D721Med (cell line): ENCODE results near the gene NAP1L4.

ENCODE experiments used
- DNase-seq: peaks from one replicate; pipeline ENCODE4 v3.0.0; 2011; ENCODE audit warnings: low spot score; ENCODE audit not compliant: insufficient read length
- FAIRE-seq: peaks from 2 replicates; lab custom pipeline; 2011; peaks lifted over from hg19 to GRCh38; lab: Jason Lieb, UNC
- TF ChIP-seq, protein P1 (sequence below): IDR thresholded peaks from 2 replicates; pipeline ENCODE4 v1.5.1; 2012; ENCODE audit warnings: mild to moderate bottlenecking, control low read depth; ENCODE audit not compliant: insufficient read depth; ENCODE audit errors: missing control alignments

The NAP1L4 gene, protein sequence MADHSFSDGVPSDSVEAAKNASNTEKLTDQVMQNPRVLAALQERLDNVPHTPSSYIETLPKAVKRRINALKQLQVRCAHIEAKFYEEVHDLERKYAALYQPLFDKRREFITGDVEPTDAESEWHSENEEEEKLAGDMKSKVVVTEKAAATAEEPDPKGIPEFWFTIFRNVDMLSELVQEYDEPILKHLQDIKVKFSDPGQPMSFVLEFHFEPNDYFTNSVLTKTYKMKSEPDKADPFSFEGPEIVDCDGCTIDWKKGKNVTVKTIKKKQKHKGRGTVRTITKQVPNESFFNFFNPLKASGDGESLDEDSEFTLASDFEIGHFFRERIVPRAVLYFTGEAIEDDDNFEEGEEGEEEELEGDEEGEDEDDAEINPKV

DNA sequence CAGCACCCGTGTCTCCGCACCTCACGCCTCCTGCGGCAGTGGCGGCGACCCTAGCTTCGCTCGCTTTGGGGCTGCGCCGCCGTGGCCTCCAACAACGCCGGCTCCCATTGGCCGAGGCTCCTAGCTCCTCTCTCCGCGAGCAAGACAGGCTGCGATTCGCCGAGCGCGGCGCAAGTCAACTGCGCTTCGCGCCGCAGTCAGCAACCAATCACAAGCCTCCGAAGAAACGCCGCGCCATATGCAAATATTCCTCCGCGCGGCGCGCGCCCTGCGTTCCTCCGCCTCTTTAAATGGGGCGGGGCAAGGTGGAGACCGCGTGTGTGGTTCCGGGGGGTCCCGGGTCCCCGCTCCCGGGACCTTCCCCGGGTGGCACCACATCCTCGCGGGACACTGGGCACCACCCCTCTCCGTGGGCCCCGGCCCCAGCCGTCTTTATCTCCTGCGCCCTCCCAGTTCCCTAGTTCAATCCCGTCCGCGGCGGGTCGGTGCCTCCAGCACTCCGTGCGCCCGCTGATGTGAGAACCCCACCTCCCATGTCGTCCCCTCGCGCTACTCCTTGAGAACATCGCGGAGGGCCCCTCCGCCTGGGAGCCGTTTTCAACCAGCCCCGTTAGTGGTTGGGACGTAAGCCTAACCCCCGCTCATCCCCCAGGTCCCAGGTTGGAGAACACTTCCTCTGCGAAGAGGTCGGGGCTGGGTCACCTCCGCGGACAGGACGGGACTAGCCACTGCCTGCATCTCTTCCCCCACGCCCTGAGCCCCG is at the start of gene NAP1L4:
Gene NAP1L4 (minus strand): TSS at position 96 of the 763 bp plus-strand sequence. CDS start 13,109 bp downstream, outside the sequence.
- FAIRE-seq (no peak), DNase-seq (peak; percentile 88)
- TF ChIP-seq, protein P1, sequence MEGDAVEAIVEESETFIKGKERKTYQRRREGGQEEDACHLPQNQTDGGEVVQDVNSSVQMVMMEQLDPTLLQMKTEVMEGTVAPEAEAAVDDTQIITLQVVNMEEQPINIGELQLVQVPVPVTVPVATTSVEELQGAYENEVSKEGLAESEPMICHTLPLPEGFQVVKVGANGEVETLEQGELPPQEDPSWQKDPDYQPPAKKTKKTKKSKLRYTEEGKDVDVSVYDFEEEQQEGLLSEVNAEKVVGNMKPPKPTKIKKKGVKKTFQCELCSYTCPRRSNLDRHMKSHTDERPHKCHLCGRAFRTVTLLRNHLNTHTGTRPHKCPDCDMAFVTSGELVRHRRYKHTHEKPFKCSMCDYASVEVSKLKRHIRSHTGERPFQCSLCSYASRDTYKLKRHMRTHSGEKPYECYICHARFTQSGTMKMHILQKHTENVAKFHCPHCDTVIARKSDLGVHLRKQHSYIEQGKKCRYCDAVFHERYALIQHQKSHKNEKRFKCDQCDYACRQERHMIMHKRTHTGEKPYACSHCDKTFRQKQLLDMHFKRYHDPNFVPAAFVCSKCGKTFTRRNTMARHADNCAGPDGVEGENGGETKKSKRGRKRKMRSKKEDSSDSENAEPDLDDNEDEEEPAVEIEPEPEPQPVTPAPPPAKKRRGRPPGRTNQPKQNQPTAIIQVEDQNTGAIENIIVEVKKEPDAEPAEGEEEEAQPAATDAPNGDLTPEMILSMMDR: no peak

DNA sequence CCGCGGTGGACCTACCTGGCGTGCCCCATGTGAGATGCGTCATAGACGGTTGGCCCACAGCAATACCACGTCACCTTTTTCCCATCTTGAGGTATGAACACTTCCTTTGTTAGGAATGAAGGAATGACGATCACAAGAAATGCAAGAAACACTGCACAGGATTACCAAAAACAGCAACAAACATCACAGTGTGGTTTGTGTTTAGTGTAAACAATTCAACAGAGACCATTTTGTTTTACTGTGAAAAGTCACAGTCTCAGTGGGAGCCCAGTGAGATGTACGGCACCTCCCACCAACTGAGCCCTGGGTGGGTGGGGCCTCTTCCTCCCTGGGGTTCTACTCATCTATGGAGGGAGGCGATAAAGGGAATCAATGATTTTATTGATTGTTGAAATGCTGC is 48.8 kb upstream of the NAP1L4 start:
- FAIRE-seq (no peak), DNase-seq (no peak)

DNA sequence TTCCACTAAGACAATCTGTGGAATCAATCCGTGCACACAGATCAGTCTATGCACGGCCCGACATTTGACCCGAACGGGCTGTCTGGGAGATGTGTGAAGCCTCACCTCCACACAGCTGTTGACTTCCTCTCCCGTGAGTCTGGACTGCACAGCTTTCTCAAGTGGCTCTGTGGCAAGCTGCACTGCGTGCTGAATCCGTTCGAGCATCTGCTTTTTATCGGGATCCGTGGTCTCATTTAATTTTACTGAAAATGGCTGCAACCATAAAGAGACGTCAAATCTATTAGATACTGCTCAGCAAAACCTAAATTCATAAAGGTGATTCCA is 45.8 kb upstream of the NAP1L4 start:
- TF ChIP-seq, protein P1: no peak
- no peak for FAIRE-seq

More for the DNA sequence above, 48.8 kb upstream of the NAP1L4 start:
- TF ChIP-seq, protein P1: no peak

DNA sequence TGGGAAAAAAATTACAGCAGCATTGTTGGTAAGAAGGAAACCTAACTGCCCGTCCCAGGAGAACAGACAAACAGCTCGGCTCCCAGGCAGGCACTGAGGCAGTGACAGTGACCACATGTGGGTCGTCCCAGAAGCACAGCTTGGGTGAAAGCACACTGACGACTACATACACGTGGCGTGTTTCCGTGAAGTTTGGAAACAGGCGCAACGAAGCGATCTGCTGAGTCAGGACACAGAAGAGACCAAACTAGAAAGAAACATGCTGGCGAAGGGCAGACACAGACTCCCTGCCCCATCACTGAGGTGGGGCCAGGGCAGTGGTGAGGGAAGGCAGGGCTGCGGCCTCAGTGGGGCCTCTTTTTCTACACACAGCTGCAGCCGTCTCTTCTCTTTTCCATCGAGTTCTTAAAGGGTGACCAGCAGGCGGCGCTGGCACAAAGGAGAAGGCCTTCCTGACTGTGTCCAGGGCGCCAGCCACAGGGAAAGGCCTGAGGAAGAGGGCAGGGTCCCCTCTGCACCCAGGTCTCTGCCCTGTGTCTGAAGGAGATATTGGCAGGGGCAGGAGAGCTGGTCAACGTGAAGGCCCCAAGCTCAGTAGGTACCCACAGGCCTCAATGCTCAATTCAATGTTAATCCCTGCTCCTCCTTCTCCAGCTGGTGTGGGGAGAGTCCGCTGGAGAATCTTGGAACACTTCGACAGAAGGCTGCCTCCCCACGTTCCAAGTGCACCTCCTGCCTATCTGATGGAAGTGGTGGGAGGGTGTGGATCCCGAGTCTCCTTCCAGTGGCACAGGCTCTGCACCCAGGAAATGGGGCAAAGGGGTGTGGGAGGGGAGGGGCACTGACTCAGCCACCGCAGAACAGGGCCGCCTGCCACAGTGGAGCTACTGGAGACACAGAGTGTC is 45.2 kb upstream of the NAP1L4 start:
- no peak for FAIRE-seq
- TF ChIP-seq, protein P1: peak; percentile 69
- peak; percentile 34 for DNase-seq

More for the DNA sequence above, 45.8 kb upstream of the NAP1L4 start:
- no peak for DNase-seq

DNA sequence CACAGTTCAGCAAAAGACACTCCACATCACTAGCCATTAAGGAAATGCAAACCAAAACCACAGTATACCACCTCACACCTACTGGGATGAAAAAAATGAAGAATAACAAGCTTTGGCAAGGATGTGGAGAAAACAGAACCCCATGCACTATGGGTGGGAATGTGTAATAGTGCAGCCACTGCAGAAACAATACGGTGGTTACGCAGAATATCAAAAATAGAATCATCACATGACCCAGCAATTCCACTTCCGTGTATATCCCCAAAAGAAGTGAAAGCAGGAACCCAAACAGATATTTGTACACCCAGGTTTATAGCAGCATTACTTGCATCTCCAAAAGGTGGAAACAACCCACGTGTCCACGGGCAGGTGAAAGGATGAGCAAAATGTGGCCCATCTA is 44.3 kb upstream of the NAP1L4 start:
- TF ChIP-seq, protein P1: no peak
- FAIRE-seq: no peak
- DNase-seq: no peak

DNA sequence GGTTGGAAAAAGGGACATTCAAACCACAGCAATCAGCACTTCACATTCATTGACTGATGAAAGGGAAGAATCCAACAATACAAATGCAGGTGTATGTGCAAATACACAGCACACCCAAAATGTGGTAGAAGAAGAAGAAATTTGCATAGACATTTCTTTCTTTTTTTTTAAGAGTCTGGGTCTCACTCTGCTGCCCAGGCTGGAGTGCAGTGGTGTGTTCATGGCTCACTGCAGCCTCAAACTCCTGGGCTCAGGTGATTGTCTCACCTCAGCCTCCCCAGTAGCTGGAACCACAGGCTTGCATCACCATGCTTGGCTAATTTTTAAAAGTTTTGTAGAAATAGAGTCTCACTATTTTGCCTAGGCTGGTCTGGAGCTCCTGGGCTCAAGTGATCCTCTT is 43.2 kb upstream of the NAP1L4 start:
- TF ChIP-seq, protein P1: no peak
- no peak for DNase-seq
- no peak for FAIRE-seq
